Suprapubic skin (tissue), 4 donors: ENCODE measurements around the gene DTNBP1.

ENCODE experiments used
- EP300 ChIP-seq: sonication (generic); formaldehyde crosslinking; IDR thresholded peaks from one replicate; pipeline ENCODE4 v1.6.1; 2017; ENCODE audit warnings: antibody characterized with exemption
- POLR2A ChIP-seq, 2 donors: fragments of 450-650 bp; IDR thresholded peaks; one replicate each; pipeline ENCODE4 v1.6.1; 2017; ENCODE audit warnings: antibody characterized with exemption in 2 of 2, mild to moderate bottlenecking in 2 of 2, moderate library complexity in 2 of 2
- POLR2AphosphoS5 ChIP-seq, 3 donors: sonication (generic); formaldehyde crosslinking; IDR thresholded peaks; one replicate each; pipeline ENCODE4 v1.6.1; 2017; ENCODE audit warnings: antibody characterized with exemption in 3 of 3
- TF ChIP-seq, protein P1 (sequence below), 2 donors: fragments of 200-600 bp in 1 of 2; fragments of 450-650 bp in 1 of 2; sonication (generic) in 1 of 2; IDR thresholded peaks; one replicate each; pipeline ENCODE4 v1.5.1; 2016 to 2019; ENCODE audit warnings: antibody characterized with exemption in 2 of 2, mild to moderate bottlenecking in 1 of 2, moderate library complexity in 1 of 2

DNA sequence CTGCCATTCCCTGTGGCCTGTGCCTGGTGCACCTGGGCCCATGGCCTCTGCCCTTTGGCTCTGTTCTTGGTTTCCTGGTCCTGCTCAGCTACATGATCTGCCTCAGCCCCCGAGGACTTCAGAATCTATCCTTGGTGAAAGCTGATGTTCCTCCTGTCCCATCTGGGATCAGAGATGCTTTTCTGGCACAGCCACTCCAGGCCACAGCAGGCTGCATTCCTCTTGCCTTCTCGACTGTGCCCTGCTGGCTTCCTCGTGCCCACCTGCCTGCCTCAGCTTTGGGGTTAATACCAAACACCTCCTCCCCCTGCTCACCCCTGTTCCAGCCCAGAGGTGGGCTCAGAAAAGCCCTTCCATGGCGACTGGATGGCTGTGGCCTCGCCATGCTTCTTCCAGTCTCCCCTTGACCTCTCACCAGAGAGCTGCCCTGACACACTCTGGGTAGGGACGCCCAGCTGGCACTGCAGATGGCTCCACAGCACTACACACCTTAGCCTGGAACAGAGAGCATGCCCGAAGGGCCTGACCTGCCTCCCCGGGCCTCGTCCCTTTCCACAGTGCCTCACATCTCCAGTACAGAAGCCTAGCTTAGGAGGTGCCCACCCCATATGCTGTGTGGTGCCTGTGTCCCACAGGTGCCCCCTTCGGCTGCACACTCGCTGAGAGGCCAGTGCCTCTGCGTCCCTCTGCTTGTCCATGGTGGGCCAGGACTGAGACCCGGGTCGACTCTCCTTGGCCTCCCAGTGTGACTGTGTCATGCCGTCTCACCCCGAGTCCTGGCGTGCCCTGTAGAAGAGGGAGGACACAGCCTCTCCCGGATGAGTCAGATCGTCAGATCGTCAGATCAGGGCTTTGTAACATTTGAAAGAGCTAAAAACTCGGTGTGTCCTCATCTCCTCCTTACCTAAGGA lies 148.8 kb downstream of the DTNBP1 start:
- TF ChIP-seq, protein P1, sequence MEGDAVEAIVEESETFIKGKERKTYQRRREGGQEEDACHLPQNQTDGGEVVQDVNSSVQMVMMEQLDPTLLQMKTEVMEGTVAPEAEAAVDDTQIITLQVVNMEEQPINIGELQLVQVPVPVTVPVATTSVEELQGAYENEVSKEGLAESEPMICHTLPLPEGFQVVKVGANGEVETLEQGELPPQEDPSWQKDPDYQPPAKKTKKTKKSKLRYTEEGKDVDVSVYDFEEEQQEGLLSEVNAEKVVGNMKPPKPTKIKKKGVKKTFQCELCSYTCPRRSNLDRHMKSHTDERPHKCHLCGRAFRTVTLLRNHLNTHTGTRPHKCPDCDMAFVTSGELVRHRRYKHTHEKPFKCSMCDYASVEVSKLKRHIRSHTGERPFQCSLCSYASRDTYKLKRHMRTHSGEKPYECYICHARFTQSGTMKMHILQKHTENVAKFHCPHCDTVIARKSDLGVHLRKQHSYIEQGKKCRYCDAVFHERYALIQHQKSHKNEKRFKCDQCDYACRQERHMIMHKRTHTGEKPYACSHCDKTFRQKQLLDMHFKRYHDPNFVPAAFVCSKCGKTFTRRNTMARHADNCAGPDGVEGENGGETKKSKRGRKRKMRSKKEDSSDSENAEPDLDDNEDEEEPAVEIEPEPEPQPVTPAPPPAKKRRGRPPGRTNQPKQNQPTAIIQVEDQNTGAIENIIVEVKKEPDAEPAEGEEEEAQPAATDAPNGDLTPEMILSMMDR (IDR thresholded peaks at IDR 0.05) = no peak
- TF ChIP-seq POLR2A (IDR thresholded peaks at IDR 0.05) (no peak), POLR2AphosphoS5 (IDR thresholded peaks at IDR 0.05) (no peak), EP300 (no peak)
